Chondrocyte (in vitro differentiated cells): ENCODE measurements around the gene CNOT6. TPM values are rescaled to one million over a fixed set of nuclear protein-coding genes. Genes with fewer than 3 reads are reported as not detected.

Experiments used
- DNase-seq: peaks from one replicate; pipeline ENCODE4 v3.0.0; 2021; ENCODE audit warnings: mixed read lengths, low spot score
- H3K27ac Mint-ChIP-seq: one replicate; pipeline ENCODE4 v1.8.0; 2021; ENCODE audit warnings: mild to moderate bottlenecking, moderate library complexity, mixed read lengths; ENCODE audit not compliant: unreplicated experiment
- H3K27me3 Mint-ChIP-seq: 2 replicates; pipeline ENCODE4 v1.8.0; 2021; ENCODE audit warnings: low read depth, mixed read lengths
- H3K36me3 Mint-ChIP-seq: 2 replicates; pipeline ENCODE4 v1.8.0; 2021; ENCODE audit warnings: low read depth, mixed read lengths
- H3K4me1 Mint-ChIP-seq: 2 replicates; pipeline ENCODE4 v1.8.0; 2021; ENCODE audit warnings: low read depth, mild to moderate bottlenecking, mixed read lengths
- H3K4me3 Mint-ChIP-seq: one replicate; pipeline ENCODE4 v1.8.0; 2021; ENCODE audit warnings: mild to moderate bottlenecking, moderate library complexity, mixed read lengths; ENCODE audit not compliant: unreplicated experiment
- H3K9me3 Mint-ChIP-seq: 2 replicates; pipeline ENCODE4 v1.8.0; 2021; ENCODE audit warnings: low read depth, mixed read lengths
- total RNA-seq: library from RNA; stranded (reverse); gene quantifications from 3 replicates; pipeline ENCODE4 v1.2.1, GENCODE V29; 2021
- TF ChIP-seq, protein P1 (sequence below): fragments of 200-600 bp; sonication (generic); IDR thresholded peaks from 2 replicates; pipeline ENCODE4 v1.5.0; 2021; ENCODE audit warnings: antibody characterized with exemption, mild to moderate bottlenecking, moderate library complexity

The CNOT6 gene
- total RNA-seq, 1 donor from 2014 or later: 24.7 TPM

DNA sequence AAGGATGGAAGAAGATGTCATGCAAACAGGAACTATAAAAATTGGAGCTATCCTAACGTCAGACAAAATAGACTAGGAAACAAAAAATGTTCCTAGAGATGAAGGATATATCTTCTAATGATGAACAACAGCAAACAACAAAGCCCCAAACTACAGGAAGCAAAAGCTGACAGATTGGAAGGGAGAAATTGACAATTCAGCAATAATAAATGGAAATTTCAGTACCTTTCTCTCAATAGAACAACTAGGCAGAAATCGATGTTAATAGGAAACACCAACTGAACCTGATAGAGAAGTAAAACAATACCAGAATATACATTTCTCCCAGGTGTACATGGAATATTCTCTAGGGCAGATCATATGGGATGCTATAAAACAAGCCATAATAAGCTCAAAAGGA, 89.6 kb downstream of the CNOT6 start:
- Mint-ChIP-seq H3K4me3 (no peak overlapping the region), H3K4me1 (no peaks in the 10 kb centered on the region), H3K9me3 (peaks cover 9% of the 10 kb centered on the region), H3K27ac (no peak overlapping the region), H3K36me3 (peaks cover 3% of the 10 kb centered on the region), H3K27me3 (peaks cover under 1% of the 10 kb centered on the region)
- no peak for DNase-seq
- TF ChIP-seq, protein P1, sequence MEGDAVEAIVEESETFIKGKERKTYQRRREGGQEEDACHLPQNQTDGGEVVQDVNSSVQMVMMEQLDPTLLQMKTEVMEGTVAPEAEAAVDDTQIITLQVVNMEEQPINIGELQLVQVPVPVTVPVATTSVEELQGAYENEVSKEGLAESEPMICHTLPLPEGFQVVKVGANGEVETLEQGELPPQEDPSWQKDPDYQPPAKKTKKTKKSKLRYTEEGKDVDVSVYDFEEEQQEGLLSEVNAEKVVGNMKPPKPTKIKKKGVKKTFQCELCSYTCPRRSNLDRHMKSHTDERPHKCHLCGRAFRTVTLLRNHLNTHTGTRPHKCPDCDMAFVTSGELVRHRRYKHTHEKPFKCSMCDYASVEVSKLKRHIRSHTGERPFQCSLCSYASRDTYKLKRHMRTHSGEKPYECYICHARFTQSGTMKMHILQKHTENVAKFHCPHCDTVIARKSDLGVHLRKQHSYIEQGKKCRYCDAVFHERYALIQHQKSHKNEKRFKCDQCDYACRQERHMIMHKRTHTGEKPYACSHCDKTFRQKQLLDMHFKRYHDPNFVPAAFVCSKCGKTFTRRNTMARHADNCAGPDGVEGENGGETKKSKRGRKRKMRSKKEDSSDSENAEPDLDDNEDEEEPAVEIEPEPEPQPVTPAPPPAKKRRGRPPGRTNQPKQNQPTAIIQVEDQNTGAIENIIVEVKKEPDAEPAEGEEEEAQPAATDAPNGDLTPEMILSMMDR: no peak

DNA sequence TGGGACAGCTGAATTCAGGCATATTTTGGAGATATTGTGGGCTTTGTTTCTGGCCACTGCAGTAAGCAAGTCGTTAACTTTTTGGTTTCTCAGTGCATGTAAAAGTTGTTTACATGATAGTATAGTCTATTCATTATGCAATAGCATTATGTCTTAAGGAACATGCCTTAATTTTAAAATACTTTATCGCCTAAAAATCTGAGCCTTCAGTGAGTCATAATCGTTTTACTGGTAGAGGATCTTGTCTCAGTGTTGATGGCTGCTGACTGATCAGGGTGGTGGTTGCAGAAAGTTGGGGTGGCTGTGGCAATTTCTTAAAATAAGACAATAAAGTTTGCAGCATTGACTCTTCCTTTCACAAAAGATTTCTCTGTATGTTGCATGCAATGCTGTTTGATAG, 92.0 kb downstream of the CNOT6 start:
- Mint-ChIP-seq H3K4me1 (no peaks in the 10 kb centered on the region), H3K27ac (no peak overlapping the region), H3K9me3 (peaks cover 9% of the 10 kb centered on the region), H3K36me3 (peaks cover 3% of the 10 kb centered on the region), H3K27me3 (peaks cover 2% of the 10 kb centered on the region), H3K4me3 (no peak overlapping the region)
- TF ChIP-seq, protein P1: no peak
- DNase-seq: no peak

DNA sequence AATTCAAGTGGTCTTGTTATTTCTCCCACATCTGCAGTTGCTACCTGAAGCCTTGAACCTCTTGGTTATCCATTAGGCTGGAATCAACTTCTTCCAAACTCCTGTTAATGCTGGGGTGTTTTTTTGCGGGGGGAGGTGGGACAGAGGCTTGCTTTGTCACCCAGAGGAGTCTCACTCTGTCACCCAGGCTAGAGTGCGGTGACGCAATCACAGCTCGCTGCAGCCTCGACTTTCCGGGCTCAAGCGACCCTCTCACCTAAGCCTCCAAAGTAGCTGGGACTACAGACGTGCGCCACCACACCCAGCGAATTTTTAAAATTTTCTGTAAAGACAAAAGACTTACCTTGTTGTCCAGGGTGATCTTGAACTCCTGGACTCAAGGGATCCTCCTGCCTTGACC, 92.7 kb downstream of the CNOT6 start:
- H3K4me3 Mint-ChIP-seq: no peak overlapping the region

DNA sequence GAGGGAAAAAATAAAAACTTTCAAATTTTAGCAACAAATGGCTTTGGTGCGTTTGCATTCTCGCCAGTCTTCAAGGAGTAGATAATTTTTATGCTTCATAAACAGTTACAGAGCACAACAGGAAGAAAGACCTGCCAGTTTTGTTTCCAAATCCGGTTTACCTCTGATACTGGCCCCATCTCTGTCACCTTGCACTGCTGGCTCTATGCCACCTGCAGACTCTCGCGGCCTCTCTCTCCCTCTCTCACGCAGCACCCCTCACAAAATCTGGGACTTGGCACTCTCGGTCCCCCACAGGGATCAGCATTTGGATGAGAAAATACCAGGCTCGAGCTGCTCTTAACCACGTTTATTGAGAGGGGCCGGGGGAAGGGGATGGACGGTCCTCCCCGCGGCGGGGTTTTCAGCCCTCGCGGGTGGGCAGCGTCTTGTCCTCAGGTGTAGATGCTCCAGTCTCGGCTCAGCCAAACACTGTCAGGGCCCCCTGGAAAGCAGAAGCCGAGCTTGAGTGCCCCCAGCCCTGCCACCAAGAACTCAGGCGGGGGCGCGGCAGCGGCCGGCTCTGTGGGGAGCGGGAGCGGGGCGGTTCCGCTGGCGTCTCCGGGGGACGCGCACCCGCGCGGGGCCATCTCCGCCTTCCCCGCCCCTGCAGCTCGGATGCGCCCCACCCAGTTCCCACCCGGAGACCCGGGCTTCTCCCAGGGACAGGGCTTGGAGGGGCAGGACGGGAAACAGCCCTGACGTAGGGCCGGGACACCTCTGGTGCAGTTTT, 95.8 kb downstream of the CNOT6 start:
- Mint-ChIP-seq H3K4me1 (peaks cover 4% of the 10 kb centered on the region), H3K36me3 (no peaks in the 10 kb centered on the region), H3K27me3 (peaks cover 10% of the 10 kb centered on the region), H3K9me3 (peaks cover 7% of the 10 kb centered on the region), H3K4me3 (peak overlapping the region; percentile 42), H3K27ac (no peak overlapping the region)
- TF ChIP-seq, protein P1: no peak
- DNase-seq: no peak

More for the DNA sequence above, 92.7 kb downstream of the CNOT6 start:
- Mint-ChIP-seq H3K36me3 (peaks cover 3% of the 10 kb centered on the region), H3K4me1 (no peaks in the 10 kb centered on the region), H3K27me3 (peaks cover 2% of the 10 kb centered on the region), H3K9me3 (peaks cover 9% of the 10 kb centered on the region), H3K27ac (no peak overlapping the region)
- no peak for DNase-seq
- TF ChIP-seq, protein P1: no peak

DNA sequence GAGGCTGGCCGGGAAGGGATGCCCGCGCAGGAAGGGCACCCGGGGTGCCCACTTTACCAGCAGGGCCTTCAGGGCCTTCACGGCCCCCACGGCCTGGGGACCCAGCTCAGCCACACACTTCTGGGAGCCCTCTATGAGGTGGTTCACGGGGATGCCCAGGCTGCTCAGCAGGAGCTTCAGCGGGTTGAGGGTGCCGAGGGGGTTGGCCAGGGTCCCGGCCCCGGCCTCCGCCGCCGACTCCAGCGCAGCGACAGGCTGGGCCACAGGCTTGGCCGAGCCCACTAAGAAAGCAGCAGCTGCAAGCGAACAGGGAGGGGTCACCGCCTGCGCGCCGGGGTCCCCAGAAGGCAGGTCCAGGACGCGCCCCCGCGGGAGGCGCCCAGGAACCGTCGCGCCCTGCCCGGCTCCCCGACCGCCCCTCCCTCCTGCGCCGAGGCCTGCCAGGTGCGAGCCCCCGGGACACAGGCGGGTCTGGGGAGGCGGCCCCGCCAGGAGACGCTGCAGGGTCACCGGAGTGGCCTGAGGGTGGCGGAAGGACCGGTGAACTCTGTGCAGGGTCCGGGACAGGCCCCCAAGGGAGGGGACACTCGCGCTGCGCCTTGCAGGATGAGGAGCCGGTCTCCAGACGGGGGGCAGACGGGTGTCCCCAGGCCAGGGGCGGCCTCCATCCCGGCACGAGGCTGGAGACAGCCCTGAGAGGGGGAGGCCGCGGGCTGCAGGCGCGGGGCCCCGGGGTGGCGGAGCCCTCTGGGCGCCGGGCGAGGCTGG, 96.5 kb downstream of the CNOT6 start:
- peak overlapping the region; percentile 42 for H3K4me3 Mint-ChIP-seq
- peaks cover 10% of the 10 kb centered on the region for H3K27me3 Mint-ChIP-seq
- H3K36me3 Mint-ChIP-seq: no peaks in the 10 kb centered on the region

More for the DNA sequence above, 96.5 kb downstream of the CNOT6 start:
- TF ChIP-seq, protein P1: no peak
- Mint-ChIP-seq H3K27ac (no peak overlapping the region), H3K4me1 (peaks cover 4% of the 10 kb centered on the region), H3K9me3 (no peaks in the 10 kb centered on the region)
- no peak for DNase-seq
